Nucleus accumbens (tissue), 56 donors: ENCODE measurements around the gene NMUR1.

ENCODE experiments used
- DNase-seq, 56 donors: peaks; one replicate each; lab custom pipeline; 2025; lab: John Stamatoyannopoulos, UW

NMUR1 gene

GRCh38 chr2:231527955-231528635 lies 2.1 kb downstream of the NMUR1 start:
- DNase-seq = no peak

- DNase-seq = no peak
These were observed 3.2 kb downstream of the NMUR1 start for GRCh38 chr2:231527091-231527395.

GRCh38 chr2:231526341-231527090 lies 3.7 kb downstream of the NMUR1 start:
- no peak for DNase-seq

- no peak for DNase-seq
These were observed 4.7 kb downstream of the NMUR1 start for GRCh38 chr2:231525248-231526163.

- no peak for DNase-seq
These were observed 5.6 kb downstream of the NMUR1 start for GRCh38 chr2:231524477-231525247.

GRCh38 chr2:231523451-231524285 lies 6.6 kb downstream of the NMUR1 start:
- no peak for DNase-seq

GRCh38 chr2:231522418-231523180 lies 7.6 kb downstream of the NMUR1 start:
- peak in 9 of 56 donors; percentile 9 to 42 (median 19) for DNase-seq

- DNase-seq = no peak
These were observed 8.8 kb downstream of the NMUR1 start for GRCh38 chr2:231521443-231521842.

- no peak for DNase-seq
These were observed 10.2 kb downstream of the NMUR1 start for GRCh38 chr2:231519975-231520555.

- DNase-seq = no peak
These were observed 11.5 kb downstream of the NMUR1 start for GRCh38 chr2:231518771-231519170.

- no peak for DNase-seq
These were observed 14.6 kb downstream of the NMUR1 start for GRCh38 chr2:231515603-231516002.

- peak in 1 of 56 donors; percentile 51 for DNase-seq
These were observed 15.3 kb downstream of the NMUR1 start for GRCh38 chr2:231514951-231515297.

- peak; percentile 57 to 99 (median 96) for DNase-seq
These were observed 15.9 kb downstream of the NMUR1 start for GRCh38 chr2:231514225-231514950.

- no peak for DNase-seq
These were observed 16.5 kb downstream of the NMUR1 start for GRCh38 chr2:231513746-231514224.

- DNase-seq = peak in 48 of 56 donors; percentile 9 to 81 (median 46)
These were observed 18.0 kb downstream of the NMUR1 start for GRCh38 chr2:231512222-231512621.

- DNase-seq = no peak
These were observed 26.5 kb downstream of the NMUR1 start for GRCh38 chr2:231503766-231504165.

- DNase-seq = no peak
These were observed 27.6 kb downstream of the NMUR1 start for GRCh38 chr2:231502596-231502995.

- no peak for DNase-seq
These were observed 32.6 kb downstream of the NMUR1 start for GRCh38 chr2:231497651-231498050.
